SK-N-MC (cell line): ENCODE measurements around the gene PCDHA11.

Source experiments
- EZH2 ChIP-seq: fragments of 200-600 bp; sonication (generic); IDR thresholded peaks from one replicate; pipeline ENCODE4 v1.6.1; 2017; ENCODE audit warnings: antibody characterized with exemption
- FOXP2 ChIP-seq: optimal IDR thresholded peaks from 2 replicates; pipeline ENCODE3; 2011; ENCODE audit warnings: mild to moderate bottlenecking, moderate library complexity; ENCODE audit not compliant: insufficient read depth; ENCODE audit errors: extremely low read length, control extremely low read depth
- POLR2AphosphoS5 ChIP-seq: IDR thresholded peaks from 2 replicates; pipeline ENCODE4 v1.6.1; 2012; ENCODE audit warnings: mild to moderate bottlenecking, low read depth, low read length, borderline replicate concordance

DNA sequence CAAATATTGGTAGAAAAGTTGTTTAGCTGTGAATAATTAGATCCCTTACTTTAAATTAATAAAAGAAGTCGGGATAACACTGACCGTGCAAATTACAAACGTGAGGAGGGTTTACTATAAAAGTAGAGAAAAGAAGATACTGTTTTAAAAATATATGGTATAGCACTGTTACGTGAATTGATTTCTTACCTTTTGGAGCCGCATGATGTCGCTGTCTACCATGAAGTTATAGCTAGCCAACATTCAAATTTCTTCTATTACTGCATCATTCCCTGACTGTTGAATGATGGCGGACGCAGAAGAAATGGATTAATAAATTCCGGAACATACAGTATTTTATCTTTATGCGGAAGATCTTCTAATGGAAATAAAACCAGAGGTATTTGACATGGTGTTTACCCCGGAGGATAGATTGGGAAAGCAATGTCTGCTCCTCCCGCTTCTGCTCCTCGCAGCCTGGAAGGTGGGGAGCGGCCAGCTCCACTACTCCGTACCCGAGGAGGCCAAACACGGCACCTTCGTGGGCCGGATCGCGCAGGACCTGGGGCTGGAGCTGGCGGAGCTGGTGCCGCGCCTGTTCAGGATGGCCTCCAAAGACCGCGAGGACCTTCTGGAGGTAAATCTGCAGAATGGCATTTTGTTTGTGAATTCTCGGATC lies 40.9 kb upstream of the PCDHA11 start, which contains the start of gene PCDHA6:
- TF ChIP-seq EZH2 (no peak), POLR2AphosphoS5 (no peak), FOXP2 (no peak)
